ENCODE data around the gene COP1.

GRCh38 chr1:176118985-176119384, 88.1 kb downstream of the COP1 start:
- no peak for TF ChIP-seq POLR2A (IDR thresholded peaks at IDR 0.05; ENCODE audit: extremely low read depth, insufficient read length)
- TF ChIP-seq, protein P1, sequence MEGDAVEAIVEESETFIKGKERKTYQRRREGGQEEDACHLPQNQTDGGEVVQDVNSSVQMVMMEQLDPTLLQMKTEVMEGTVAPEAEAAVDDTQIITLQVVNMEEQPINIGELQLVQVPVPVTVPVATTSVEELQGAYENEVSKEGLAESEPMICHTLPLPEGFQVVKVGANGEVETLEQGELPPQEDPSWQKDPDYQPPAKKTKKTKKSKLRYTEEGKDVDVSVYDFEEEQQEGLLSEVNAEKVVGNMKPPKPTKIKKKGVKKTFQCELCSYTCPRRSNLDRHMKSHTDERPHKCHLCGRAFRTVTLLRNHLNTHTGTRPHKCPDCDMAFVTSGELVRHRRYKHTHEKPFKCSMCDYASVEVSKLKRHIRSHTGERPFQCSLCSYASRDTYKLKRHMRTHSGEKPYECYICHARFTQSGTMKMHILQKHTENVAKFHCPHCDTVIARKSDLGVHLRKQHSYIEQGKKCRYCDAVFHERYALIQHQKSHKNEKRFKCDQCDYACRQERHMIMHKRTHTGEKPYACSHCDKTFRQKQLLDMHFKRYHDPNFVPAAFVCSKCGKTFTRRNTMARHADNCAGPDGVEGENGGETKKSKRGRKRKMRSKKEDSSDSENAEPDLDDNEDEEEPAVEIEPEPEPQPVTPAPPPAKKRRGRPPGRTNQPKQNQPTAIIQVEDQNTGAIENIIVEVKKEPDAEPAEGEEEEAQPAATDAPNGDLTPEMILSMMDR (IDR thresholded peaks at IDR 0.05; ENCODE audit: low read depth, low read length) = no peak
- TF ChIP-seq, protein P2, sequence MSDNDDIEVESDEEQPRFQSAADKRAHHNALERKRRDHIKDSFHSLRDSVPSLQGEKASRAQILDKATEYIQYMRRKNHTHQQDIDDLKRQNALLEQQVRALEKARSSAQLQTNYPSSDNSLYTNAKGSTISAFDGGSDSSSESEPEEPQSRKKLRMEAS (IDR thresholded peaks at IDR 0.05; ENCODE audit: low read depth, low read length) = no peak
- TF ChIP-seq MYC (IDR thresholded peaks at IDR 0.05; ENCODE audit: low read depth, low read length) = no peak

All from NB4 (cell line).